PC-3 (cell line): Measurements from ENCODE around the gene SYK.

Source experiments
- CTCF ChIP-seq: fragments of 300-600 bp; sonication (generic); conservative IDR thresholded peaks from 2 replicates; pipeline ENCODE4 v1.5.1; 2017; ENCODE audit warnings: antibody characterized with exemption, low read depth, mild to moderate bottlenecking, low read length
- EZH2 ChIP-seq: fragments of 300-600 bp; sonication (generic); IDR thresholded peaks from one replicate; pipeline ENCODE4 v1.6.1; 2017; ENCODE audit warnings: antibody characterized with exemption, mild to moderate bottlenecking, low read length; ENCODE audit not compliant: unreplicated experiment
- EZH2phosphoT487 ChIP-seq: fragments of 300-600 bp; sonication (generic); IDR thresholded peaks from 2 replicates; pipeline ENCODE4 v1.6.1; 2018; ENCODE audit warnings: mild to moderate bottlenecking, antibody characterized with exemption, low read length, borderline replicate concordance

GRCh38 chr9:90909225-90909624 is 107.6 kb downstream of the SYK start:
- TF ChIP-seq CTCF (no peak), EZH2phosphoT487 (no peak), EZH2 (no peak)
